CD4-positive, alpha-beta T cell treated with Interleukin-17A for 1 hour (primary cell): ENCODE data around the gene RASSF3.
"Not testable (repeated sequence)": the region's sequence is repeated elsewhere in the genome, so short reads cannot be mapped to it uniquely, and the experiment has no call there.

Experiments used
- DNase-seq: peaks from one replicate; pipeline ENCODE4 v3.0.0-alpha.2; 2020

The RASSF3 gene

DNA sequence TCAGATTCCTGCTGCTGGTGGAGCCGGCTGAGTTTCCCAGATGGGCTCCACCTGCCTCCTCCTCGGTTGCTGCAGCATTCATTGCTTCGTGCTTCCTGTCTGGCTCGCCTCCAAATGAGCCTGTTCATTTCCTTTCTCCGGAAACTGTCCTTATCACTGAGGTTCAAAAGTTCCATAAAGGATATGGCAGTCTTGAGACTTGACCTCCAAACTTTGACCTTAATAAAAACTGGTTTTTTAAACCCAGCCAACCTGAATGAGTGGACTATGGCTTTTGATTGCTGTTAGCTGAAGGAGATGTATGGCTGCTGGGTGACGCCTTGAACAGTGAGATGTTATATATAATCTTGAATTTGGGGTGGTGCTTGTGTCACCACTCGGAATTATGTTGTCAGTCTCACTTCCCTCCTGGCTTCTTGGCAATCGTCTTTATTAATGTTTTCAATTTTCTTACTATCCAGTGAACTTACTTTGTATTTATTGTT is 62.7 kb downstream of the RASSF3 start:
- DNase-seq: peak; percentile 58

DNA sequence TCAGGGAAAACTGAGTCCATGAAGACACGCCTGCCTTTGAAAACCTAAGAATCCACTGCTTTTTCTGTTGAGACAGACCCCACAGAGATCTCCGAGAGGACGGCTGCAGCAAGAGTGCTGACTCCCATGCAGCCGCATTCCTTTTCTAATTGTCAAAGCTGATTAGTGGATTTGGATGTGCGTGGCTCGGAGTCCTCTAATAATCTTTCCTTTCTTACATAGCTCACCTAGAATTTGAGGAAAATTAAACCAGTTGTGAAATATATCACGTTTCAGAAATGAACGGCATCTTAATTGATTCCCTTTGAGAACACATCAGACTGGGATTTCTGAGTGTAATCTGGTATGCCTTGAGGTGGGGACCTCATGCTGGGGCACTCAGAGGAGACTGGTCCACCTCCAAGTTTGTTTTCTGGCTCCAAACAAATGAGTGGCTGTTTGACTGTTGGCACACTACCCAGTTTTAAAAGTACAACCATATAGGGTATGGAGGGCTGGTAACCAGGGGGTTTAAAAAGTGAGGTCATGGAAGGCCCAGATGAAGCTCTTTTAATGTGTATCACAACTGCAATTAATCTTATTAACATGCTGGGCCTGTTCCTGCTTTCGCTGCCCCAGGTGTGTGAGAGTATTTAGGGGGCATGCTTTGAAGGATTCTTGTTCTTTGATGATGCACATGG is 63.3 kb downstream of the RASSF3 start:
- DNase-seq: no peak

DNA sequence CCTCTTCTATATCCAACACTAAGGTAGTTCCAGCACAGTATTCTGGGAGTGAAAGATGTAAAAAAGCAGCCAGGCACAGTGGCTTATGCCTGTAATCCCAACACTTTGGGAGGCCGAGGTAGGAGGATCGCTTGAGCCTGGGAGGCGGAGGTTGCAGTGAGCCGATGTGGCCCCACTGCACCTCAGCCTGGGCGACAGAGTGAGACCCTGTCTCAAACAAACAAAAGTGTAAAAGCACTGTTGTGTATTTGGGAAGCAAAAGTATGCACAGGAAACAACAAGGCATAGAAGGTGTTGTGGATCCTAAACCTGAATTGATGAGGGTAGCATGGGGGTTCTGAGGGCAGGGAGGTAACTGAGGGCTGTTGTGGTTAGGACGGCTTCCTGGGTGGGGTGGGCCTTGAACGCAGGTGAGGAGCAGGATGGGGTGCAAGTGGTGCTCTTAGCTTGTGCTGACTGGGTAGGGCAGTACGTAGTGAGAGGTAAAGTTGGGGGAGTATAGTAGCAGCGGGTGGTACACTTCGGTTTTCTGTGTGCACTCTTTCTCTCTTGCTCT is 64.2 kb downstream of the RASSF3 start:
- DNase-seq: peak; percentile 80

- no peak for DNase-seq
These were observed 65.5 kb downstream of the RASSF3 start for GRCh38 chr12:64675795-64676194.

DNA sequence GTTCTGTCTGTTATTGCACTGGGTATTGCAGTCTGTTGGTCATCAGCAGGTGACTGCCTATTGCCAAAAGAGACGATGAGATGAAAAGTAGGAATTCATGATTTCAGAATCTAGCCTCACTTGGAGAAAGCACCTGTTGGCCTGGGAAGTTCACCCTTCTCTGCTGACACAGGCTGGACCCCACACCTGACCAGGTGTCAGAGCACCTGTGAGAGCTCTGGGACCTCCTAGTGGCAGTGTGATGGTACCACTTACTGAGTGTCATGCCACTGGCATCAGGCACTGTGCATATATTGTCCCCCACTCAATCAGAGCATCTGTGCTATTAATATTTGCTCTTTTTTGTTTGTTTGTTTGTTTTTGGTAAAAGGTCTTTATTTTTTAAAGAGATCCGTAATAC is 68.0 kb downstream of the RASSF3 start:
- DNase-seq: no peak

DNA sequence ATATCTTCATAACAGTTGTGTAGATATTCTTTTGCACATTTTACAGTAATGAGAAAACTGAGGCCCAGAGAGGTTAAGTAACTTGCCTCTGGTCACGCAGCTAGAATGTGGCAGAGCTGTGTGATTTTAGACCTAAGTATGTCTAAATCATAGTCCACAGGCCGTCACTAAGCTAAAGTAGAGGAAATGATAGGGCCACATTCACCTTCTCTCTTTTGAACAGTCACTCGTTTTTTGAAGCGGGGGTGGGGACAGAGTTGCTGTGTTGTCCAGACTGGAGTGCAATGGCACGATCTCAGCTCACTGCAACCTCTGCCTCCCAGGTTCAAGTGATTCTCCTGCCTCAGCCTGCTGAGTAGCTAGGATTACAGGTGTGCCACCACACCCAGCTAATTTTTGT is 68.5 kb downstream of the RASSF3 start:
- DNase-seq: no peak

GRCh38 chr12:64679487-64680001 is 69.2 kb downstream of the RASSF3 start:
- peak; percentile 84 for DNase-seq

- no peak for DNase-seq
These were observed 69.9 kb downstream of the RASSF3 start for GRCh38 chr12:64680235-64680634.

- DNase-seq: peak; percentile 46
These were observed 71.1 kb downstream of the RASSF3 start for GRCh38 chr12:64681200-64682052.

- DNase-seq: no peak
These were observed 72.4 kb downstream of the RASSF3 start for GRCh38 chr12:64682572-64683277.

- no peak for DNase-seq
These were observed 73.7 kb downstream of the RASSF3 start for GRCh38 chr12:64683816-64684543.

DNA sequence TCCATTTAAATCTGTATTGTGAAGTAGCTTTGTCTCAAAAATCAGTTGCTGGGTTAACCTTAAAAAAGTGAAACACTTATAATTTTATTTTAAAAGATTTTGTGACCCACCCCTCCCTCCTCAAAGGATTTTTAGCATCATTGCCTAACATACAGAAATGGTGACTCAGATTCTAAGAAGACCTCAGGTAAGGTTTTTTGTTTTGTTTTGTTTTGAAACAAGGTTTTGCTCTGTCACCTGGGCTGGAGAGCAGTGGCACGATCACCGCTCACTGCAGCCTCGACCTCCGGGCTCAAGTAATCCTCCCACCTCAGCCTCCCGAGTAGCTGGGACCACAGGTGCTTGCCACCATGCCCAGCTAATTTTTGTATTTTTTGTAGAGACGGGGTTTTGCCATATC is 74.8 kb downstream of the RASSF3 start:
- peak; percentile 44 for DNase-seq

DNA sequence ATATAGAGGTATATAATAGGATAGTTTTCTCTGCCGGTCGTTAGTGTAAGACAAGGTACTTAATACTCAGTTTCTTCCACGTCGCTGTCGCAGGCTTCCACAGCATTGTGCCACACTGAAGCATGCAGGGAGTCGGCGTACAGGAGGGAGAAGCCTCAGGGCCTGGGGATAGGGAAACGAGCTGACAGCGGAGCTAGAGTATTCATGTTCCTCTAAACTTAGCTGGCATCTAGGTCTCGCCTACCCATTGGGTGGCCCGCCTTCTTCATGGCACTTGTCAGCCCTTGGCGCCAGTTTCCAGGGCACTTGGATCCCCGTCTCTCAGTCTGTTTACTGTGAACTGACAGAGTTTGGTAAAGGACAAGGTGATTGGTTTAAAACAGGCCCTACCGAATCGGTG is 75.3 kb downstream of the RASSF3 start:
- no peak for DNase-seq

- no peak for DNase-seq
These were observed 77.5 kb downstream of the RASSF3 start for GRCh38 chr12:64687816-64688215.

- DNase-seq: no peak
These were observed 77.9 kb downstream of the RASSF3 start for GRCh38 chr12:64688219-64688618.

GRCh38 chr12:64688715-64689114 is 78.4 kb downstream of the RASSF3 start:
- no peak for DNase-seq

- DNase-seq: not testable (repeated sequence)
These were observed 79.9 kb downstream of the RASSF3 start for GRCh38 chr12:64690236-64690635.

- no peak for DNase-seq
These were observed 81.0 kb downstream of the RASSF3 start for GRCh38 chr12:64691227-64691794.

- no peak for DNase-seq
These were observed 81.7 kb downstream of the RASSF3 start for GRCh38 chr12:64691795-64692583.

GRCh38 chr12:64694130-64695040 is 84.1 kb downstream of the RASSF3 start:
- no peak for DNase-seq
